CD4-positive, alpha-beta T cell treated with Interleukin-4 for 4 hours (primary cell): Measurements from ENCODE around the gene NFATC1.

Experiments
- DNase-seq: peaks from one replicate; pipeline ENCODE4 v3.0.0-alpha.2; 2020

NFATC1 gene

GRCh38 chr18:79445696-79446561, 50.2 kb downstream of the NFATC1 start:
- no peak for DNase-seq

GRCh38 chr18:79446931-79447330, 51.2 kb downstream of the NFATC1 start:
- no peak for DNase-seq

- DNase-seq = no peak
Measured at GRCh38 chr18:79447703-79448367, 52.1 kb downstream of the NFATC1 start.

GRCh38 chr18:79448621-79449020, 52.9 kb downstream of the NFATC1 start:
- no peak for DNase-seq

- no peak for DNase-seq
Measured at GRCh38 chr18:79449551-79450288, 54.0 kb downstream of the NFATC1 start.

GRCh38 chr18:79450289-79451080, 54.8 kb downstream of the NFATC1 start:
- no peak for DNase-seq

GRCh38 chr18:79451237-79452125, 55.8 kb downstream of the NFATC1 start:
- DNase-seq = no peak

GRCh38 chr18:79452190-79452990, 56.7 kb downstream of the NFATC1 start:
- no peak for DNase-seq

- no peak for DNase-seq
Measured at GRCh38 chr18:79452991-79453645, 57.4 kb downstream of the NFATC1 start.

- DNase-seq = no peak
Measured at GRCh38 chr18:79453816-79454735, 58.3 kb downstream of the NFATC1 start.

GRCh38 chr18:79455261-79455660, 59.5 kb downstream of the NFATC1 start:
- no peak for DNase-seq

GRCh38 chr18:79456105-79456980, 60.6 kb downstream of the NFATC1 start:
- DNase-seq = no peak

GRCh38 chr18:79457239-79457638, 61.5 kb downstream of the NFATC1 start:
- no peak for DNase-seq

- no peak for DNase-seq
Measured at GRCh38 chr18:79457652-79458051, 61.9 kb downstream of the NFATC1 start.

- no peak for DNase-seq
Measured at GRCh38 chr18:79458131-79458838, 62.6 kb downstream of the NFATC1 start.

GRCh38 chr18:79458917-79459803, 63.4 kb downstream of the NFATC1 start:
- DNase-seq = no peak
